ENCODE data around the gene ITGB1.

The ITGB1 gene

DNA sequence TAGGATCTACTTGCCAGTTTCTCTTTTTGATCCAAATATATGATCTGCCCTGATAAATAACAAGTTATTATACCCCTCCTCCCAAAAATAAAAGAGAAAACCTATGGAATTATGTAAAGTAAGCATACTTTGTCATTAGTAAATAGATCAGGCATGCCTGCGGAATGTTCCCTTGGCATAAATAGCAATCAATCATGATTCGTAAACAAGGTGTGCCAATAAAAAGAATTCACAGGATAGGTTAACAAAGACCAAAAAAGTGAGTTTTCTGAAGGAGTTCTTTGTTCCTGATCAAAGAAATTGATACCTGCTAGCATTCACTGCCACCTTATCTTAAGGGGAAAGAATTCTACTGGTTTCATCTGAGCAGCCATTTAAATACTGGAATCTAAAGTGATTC lies 11.9 kb downstream of the ITGB1 start:
- Histone ChIP-seq H3K4me3 (ENCODE audit: low read length in 2 of 2) (no peak overlapping the region), H3K9ac (ENCODE audit: low read depth, low read length, poor library complexity) (no peak overlapping the region), H3K23ac (ENCODE audit: low read depth, low read length, poor library complexity) (no peak overlapping the region), H3K27ac (replicated peaks; ENCODE audit: low read length) (no peak overlapping the region), H2AFZ (ENCODE audit: low read length) (no peak overlapping the region), H3K27me3 (ENCODE audit: control insufficient read depth in 3 of 3, insufficient read depth in 3 of 3, low read depth in 1 of 3, low read length in 3 of 3) (no peaks in the 10 kb centered on the region), H4K91ac (ENCODE audit: low read depth, low read length, poor library complexity) (no peak overlapping the region), H3K4me1 (ENCODE audit: control insufficient read depth in 2 of 2, insufficient read depth in 1 of 2, low read depth in 1 of 2, low read length in 2 of 2) (peaks cover 7 to 20% of the 10 kb centered on the region in 2 donors), H2BK120ac (ENCODE audit: low read depth, low read length) (no peak overlapping the region), H3K4ac (ENCODE audit: low read length) (no peak overlapping the region), H3K79me1 (ENCODE audit: low read depth, low read length) (peaks cover 7% of the 10 kb centered on the region), H3K9me3 (replicated peaks in 1 of 2; ENCODE audit: control insufficient read depth in 2 of 2, insufficient read depth in 1 of 2, low read depth in 1 of 2, low read length in 2 of 2) (peaks cover 0 to 27% of the 10 kb centered on the region in 2 donors), H2BK5ac (ENCODE audit: low read length) (no peak overlapping the region), H3K18ac (ENCODE audit: low read length) (no peak overlapping the region), H3K36me3 (replicated peaks in 1 of 2; ENCODE audit: control insufficient read depth in 2 of 2, insufficient read depth in 2 of 2, low read length in 2 of 2) (peaks cover 0 to 32% of the 10 kb centered on the region in 2 donors), H3K14ac (ENCODE audit: low read length) (no peak overlapping the region), H3K4me2 (ENCODE audit: insufficient read depth, low read length, poor library complexity, severe bottlenecking) (no peak overlapping the region), H2AK5ac (ENCODE audit: low read depth, low read length) (no peak overlapping the region), H4K8ac (ENCODE audit: low read depth, low read length) (no peak overlapping the region), H2BK15ac (ENCODE audit: low read length) (no peak overlapping the region), H2BK12ac (ENCODE audit: low read length) (no peak overlapping the region)
- whole genome bisulfite sequencing, 2 donors (ENCODE audit: extremely low coverage in 2 of 2, insufficient read length in 2 of 2, insufficient replicate concordance in 1 of 2): no CpG with 5 or more reads among the region's 2 CpGs
- no peak for DNase-seq (ENCODE audit: low spot score)

DNA sequence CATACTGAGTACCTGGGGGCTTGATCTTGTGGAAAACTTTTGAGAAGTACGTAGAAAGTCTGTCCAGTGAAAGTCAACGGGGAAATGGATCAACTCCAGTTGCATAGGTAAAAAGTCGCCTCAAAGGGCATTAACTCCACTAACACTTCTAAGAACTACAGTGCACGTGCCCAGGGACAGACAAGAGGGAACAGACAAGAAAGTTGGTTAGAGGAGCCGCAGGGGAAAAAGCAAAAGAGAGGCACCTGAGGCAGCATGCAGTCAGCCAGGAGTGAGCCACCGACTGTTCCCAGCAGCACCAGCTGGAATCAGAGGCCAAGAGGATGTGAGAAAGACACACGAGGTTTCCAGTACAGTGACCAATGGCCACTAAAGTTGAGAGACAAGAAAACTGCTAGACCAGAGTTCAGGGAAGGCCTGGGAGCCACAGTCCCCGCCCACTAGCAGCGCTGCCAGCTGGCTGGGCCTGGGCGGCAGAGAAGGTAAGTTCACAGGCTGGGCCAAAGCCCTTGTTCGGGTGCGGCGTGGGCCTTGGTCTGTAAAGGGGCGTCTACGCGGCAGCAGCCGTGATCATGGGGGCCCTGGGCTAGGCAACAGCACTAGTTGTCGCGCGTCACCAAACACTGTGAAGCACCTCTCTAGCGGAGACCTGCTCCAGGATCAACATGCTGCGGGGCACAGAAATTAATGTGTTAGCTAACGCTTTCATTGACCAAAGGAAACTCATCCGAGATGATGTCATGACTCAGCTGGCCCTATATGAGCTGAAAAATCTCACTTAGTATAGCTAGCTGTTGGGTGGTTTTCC lies 14.0 kb downstream of the ITGB1 start:
- WGBS, 2 donors (ENCODE audit: extremely low coverage in 2 of 2, insufficient read length in 2 of 2, insufficient replicate concordance in 1 of 2): no CpG with 5 or more reads among the region's 24 CpGs
- no peak overlapping the region for H2BK12ac ChIP-seq (ENCODE audit: low read length)
- no peak overlapping the region for H3K23ac ChIP-seq (ENCODE audit: low read depth, low read length, poor library complexity)

DNA sequence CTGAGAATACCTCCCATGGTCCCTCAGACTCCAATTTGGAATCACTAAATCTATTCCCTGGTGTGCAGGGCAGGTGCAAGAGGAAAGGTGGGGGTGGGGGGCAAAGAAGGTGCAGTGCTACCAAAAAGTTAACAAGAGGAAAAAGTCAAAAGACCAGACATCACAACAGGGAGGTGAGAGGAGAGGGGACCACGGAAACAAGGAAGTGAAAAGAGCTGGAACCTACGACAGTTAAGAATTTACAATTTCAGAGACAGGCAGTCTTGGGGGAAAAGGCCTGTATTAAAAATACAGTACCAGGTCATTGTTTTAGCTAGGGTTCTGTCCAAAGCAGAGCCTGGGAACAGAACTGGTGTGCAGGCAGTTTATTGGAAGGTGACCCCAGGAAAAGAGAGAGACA lies 14.6 kb downstream of the ITGB1 start:
- no CpG with 5 or more reads among the region's 2 CpGs for WGBS, 2 donors (ENCODE audit: extremely low coverage in 2 of 2, insufficient read length in 2 of 2, insufficient replicate concordance in 1 of 2)

More for the DNA sequence above, 14.0 kb downstream of the ITGB1 start:
- no peak overlapping the region for H3K4me3 ChIP-seq (ENCODE audit: low read length in 2 of 2)
- no peak overlapping the region for H3K9ac ChIP-seq (ENCODE audit: low read depth, low read length, poor library complexity)
- no peak overlapping the region for H3K27ac ChIP-seq (replicated peaks; ENCODE audit: low read length)
- peaks cover 9 to 21% of the 10 kb centered on the region in 2 donors for H3K4me1 ChIP-seq (ENCODE audit: control insufficient read depth in 2 of 2, insufficient read depth in 1 of 2, low read depth in 1 of 2, low read length in 2 of 2)
- no peak overlapping the region for H2BK15ac ChIP-seq (ENCODE audit: low read length)
- no peak overlapping the region for H3K4ac ChIP-seq (ENCODE audit: low read length)
- no peak overlapping the region for H2AK5ac ChIP-seq (ENCODE audit: low read depth, low read length)
- no peak overlapping the region for H4K8ac ChIP-seq (ENCODE audit: low read depth, low read length)
- peak overlapping the region; percentile 42 for H3K18ac ChIP-seq (ENCODE audit: low read length)
- H2BK5ac ChIP-seq (ENCODE audit: low read length): no peak overlapping the region
- no peak overlapping the region for H3K4me2 ChIP-seq (ENCODE audit: insufficient read depth, low read length, poor library complexity, severe bottlenecking)
- H2AFZ ChIP-seq (ENCODE audit: low read length): no peak overlapping the region
- no peak overlapping the region for H3K14ac ChIP-seq (ENCODE audit: low read length)
- H4K91ac ChIP-seq (ENCODE audit: low read depth, low read length, poor library complexity): no peak overlapping the region
- no peak for DNase-seq (ENCODE audit: low spot score)
- H2BK120ac ChIP-seq (ENCODE audit: low read depth, low read length): no peak overlapping the region
- H3K79me1 ChIP-seq (ENCODE audit: low read depth, low read length): peaks cover 10% of the 10 kb centered on the region
- peaks cover 0 to 43% of the 10 kb centered on the region in 2 donors for H3K36me3 ChIP-seq (replicated peaks in 1 of 2; ENCODE audit: control insufficient read depth in 2 of 2, insufficient read depth in 2 of 2, low read length in 2 of 2)
- no peaks in the 10 kb centered on the region for H3K27me3 ChIP-seq (ENCODE audit: control insufficient read depth in 3 of 3, insufficient read depth in 3 of 3, low read depth in 1 of 3, low read length in 3 of 3)
- peaks cover 0 to 21% of the 10 kb centered on the region in 2 donors for H3K9me3 ChIP-seq (replicated peaks in 1 of 2; ENCODE audit: control insufficient read depth in 2 of 2, insufficient read depth in 1 of 2, low read depth in 1 of 2, low read length in 2 of 2)

DNA sequence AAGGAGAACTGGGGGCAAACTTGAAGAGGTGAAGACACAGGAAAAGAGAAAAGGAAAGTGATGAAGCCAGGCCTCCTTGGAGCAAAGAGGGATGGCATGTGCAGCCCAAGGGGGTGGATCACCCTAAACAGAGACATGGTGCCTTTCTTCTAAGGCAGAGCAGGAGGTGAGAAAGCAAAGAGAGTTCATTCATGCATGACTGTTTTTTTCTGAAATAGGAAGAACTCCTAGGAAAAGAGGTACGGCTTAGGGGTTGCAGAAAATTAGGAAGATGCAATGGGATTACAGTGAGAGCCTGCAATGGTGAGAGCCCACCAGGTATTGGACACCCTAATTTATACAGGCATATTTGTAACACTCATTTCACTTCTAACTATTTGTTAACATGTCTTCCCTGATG lies 15.9 kb downstream of the ITGB1 start:
- Histone ChIP-seq H3K4me2 (ENCODE audit: insufficient read depth, low read length, poor library complexity, severe bottlenecking) (no peak overlapping the region), H3K14ac (ENCODE audit: low read length) (no peak overlapping the region), H3K27me3 (ENCODE audit: control insufficient read depth in 3 of 3, insufficient read depth in 3 of 3, low read depth in 1 of 3, low read length in 3 of 3) (no peaks in the 10 kb centered on the region), H3K79me1 (ENCODE audit: low read depth, low read length) (peaks cover 10% of the 10 kb centered on the region), H2AFZ (ENCODE audit: low read length) (no peak overlapping the region), H2BK15ac (ENCODE audit: low read length) (no peak overlapping the region), H4K91ac (ENCODE audit: low read depth, low read length, poor library complexity) (no peak overlapping the region), H3K36me3 (replicated peaks in 1 of 2; ENCODE audit: control insufficient read depth in 2 of 2, insufficient read depth in 2 of 2, low read length in 2 of 2) (peaks cover 0 to 25% of the 10 kb centered on the region in 2 donors), H3K9me3 (replicated peaks in 1 of 2; ENCODE audit: control insufficient read depth in 2 of 2, insufficient read depth in 1 of 2, low read depth in 1 of 2, low read length in 2 of 2) (peaks cover 0 to 9% of the 10 kb centered on the region in 2 donors), H3K9ac (ENCODE audit: low read depth, low read length, poor library complexity) (no peak overlapping the region), H2AK5ac (ENCODE audit: low read depth, low read length) (no peak overlapping the region), H3K4me1 (ENCODE audit: control insufficient read depth in 2 of 2, insufficient read depth in 1 of 2, low read depth in 1 of 2, low read length in 2 of 2) (peaks cover 23 to 27% of the 10 kb centered on the region in 2 donors), H2BK12ac (ENCODE audit: low read length) (no peak overlapping the region), H2BK120ac (ENCODE audit: low read depth, low read length) (no peak overlapping the region), H3K23ac (ENCODE audit: low read depth, low read length, poor library complexity) (no peak overlapping the region), H3K4me3 (ENCODE audit: low read length in 2 of 2) (no peak overlapping the region), H4K8ac (ENCODE audit: low read depth, low read length) (no peak overlapping the region), H3K27ac (replicated peaks; ENCODE audit: low read length) (no peak overlapping the region), H3K4ac (ENCODE audit: low read length) (no peak overlapping the region), H2BK5ac (ENCODE audit: low read length) (no peak overlapping the region), H3K18ac (ENCODE audit: low read length) (no peak overlapping the region)
- DNase-seq (ENCODE audit: low spot score): no peak
- whole genome bisulfite sequencing, 2 donors (ENCODE audit: extremely low coverage in 2 of 2, insufficient read length in 2 of 2, insufficient replicate concordance in 1 of 2): no CpG with 5 or more reads among the region's 1 CpG

More for the DNA sequence above, 14.6 kb downstream of the ITGB1 start:
- Histone ChIP-seq H2AK5ac (ENCODE audit: low read depth, low read length) (no peak overlapping the region), H3K4me1 (ENCODE audit: control insufficient read depth in 2 of 2, insufficient read depth in 1 of 2, low read depth in 1 of 2, low read length in 2 of 2) (peaks cover 16 to 25% of the 10 kb centered on the region in 2 donors), H3K4me3 (ENCODE audit: low read length in 2 of 2) (no peak overlapping the region), H2BK120ac (ENCODE audit: low read depth, low read length) (no peak overlapping the region), H3K36me3 (replicated peaks in 1 of 2; ENCODE audit: control insufficient read depth in 2 of 2, insufficient read depth in 2 of 2, low read length in 2 of 2) (peaks cover 0 to 38% of the 10 kb centered on the region in 2 donors), H4K91ac (ENCODE audit: low read depth, low read length, poor library complexity) (no peak overlapping the region), H3K14ac (ENCODE audit: low read length) (no peak overlapping the region), H2BK15ac (ENCODE audit: low read length) (no peak overlapping the region), H3K9me3 (replicated peaks in 1 of 2; ENCODE audit: control insufficient read depth in 2 of 2, insufficient read depth in 1 of 2, low read depth in 1 of 2, low read length in 2 of 2) (peaks cover 0 to 18% of the 10 kb centered on the region in 2 donors), H2AFZ (ENCODE audit: low read length) (no peak overlapping the region), H3K23ac (ENCODE audit: low read depth, low read length, poor library complexity) (no peak overlapping the region), H3K27me3 (ENCODE audit: control insufficient read depth in 3 of 3, insufficient read depth in 3 of 3, low read depth in 1 of 3, low read length in 3 of 3) (no peaks in the 10 kb centered on the region), H3K4ac (ENCODE audit: low read length) (no peak overlapping the region), H3K27ac (replicated peaks; ENCODE audit: low read length) (no peak overlapping the region), H3K4me2 (ENCODE audit: insufficient read depth, low read length, poor library complexity, severe bottlenecking) (no peak overlapping the region), H3K18ac (ENCODE audit: low read length) (no peak overlapping the region), H3K9ac (ENCODE audit: low read depth, low read length, poor library complexity) (no peak overlapping the region), H2BK12ac (ENCODE audit: low read length) (no peak overlapping the region), H4K8ac (ENCODE audit: low read depth, low read length) (no peak overlapping the region), H2BK5ac (ENCODE audit: low read length) (no peak overlapping the region), H3K79me1 (ENCODE audit: low read depth, low read length) (peaks cover 10% of the 10 kb centered on the region)
- no peak for DNase-seq (ENCODE audit: low spot score)
